HFFc6 (cell line): ENCODE results near the gene FCHO1. TPM values are rescaled to one million over a fixed set of nuclear protein-coding genes. Genes with fewer than 3 reads are reported as not detected.

ENCODE experiments used
- DNase-seq: peaks from one replicate; pipeline ENCODE4 v3.0.0-alpha.2; 2018
- H3K27ac Mint-ChIP-seq: 2 replicates; pipeline ENCODE4 v1.8.0; 2020; ENCODE audit warnings: mild to moderate bottlenecking, mixed read lengths
- H3K27me3 Mint-ChIP-seq: 2 replicates; pipeline ENCODE4 v1.8.0; 2021; ENCODE audit warnings: mild to moderate bottlenecking, moderate library complexity, mixed read lengths; ENCODE audit not compliant: insufficient read depth
- H3K36me3 Mint-ChIP-seq: 2 replicates; pipeline ENCODE4 v1.8.0; 2021; ENCODE audit warnings: low read depth, mixed read lengths
- H3K4me1 Mint-ChIP-seq: 2 replicates; pipeline ENCODE4 v1.8.0; 2020; ENCODE audit warnings: low read depth, mixed read lengths
- H3K4me3 Mint-ChIP-seq: 2 replicates; pipeline ENCODE4 v1.8.0; 2020; ENCODE audit warnings: mild to moderate bottlenecking, moderate library complexity, mixed read lengths
- H3K9me3 Mint-ChIP-seq: 2 replicates; pipeline ENCODE4 v1.8.0; 2020; ENCODE audit warnings: mild to moderate bottlenecking, mixed read lengths
- total RNA-seq, 6 experiments: library from RNA; stranded (reverse); fragmentation: NEBNext Ultra II Directional; extraction: Animal tissue kit (Norgen Biotek cat#: 25700); gene quantifications; 2 replicates in 1 of 6; 3 replicates in 5 of 6; pipeline ENCODE4 v1.2.3, GENCODE V29; 2021
- TF ChIP-seq, protein P1 (sequence below): fragments of 200-600 bp; sonication (generic); IDR thresholded peaks from 2 replicates; pipeline ENCODE4 v1.5.0; 2021; ENCODE audit warnings: antibody characterized with exemption, mild to moderate bottlenecking

The FCHO1 gene
- total RNA-seq, 6 experiments from 2014 or later: 0.31 to 1.1 (median 0.40) TPM

DNA sequence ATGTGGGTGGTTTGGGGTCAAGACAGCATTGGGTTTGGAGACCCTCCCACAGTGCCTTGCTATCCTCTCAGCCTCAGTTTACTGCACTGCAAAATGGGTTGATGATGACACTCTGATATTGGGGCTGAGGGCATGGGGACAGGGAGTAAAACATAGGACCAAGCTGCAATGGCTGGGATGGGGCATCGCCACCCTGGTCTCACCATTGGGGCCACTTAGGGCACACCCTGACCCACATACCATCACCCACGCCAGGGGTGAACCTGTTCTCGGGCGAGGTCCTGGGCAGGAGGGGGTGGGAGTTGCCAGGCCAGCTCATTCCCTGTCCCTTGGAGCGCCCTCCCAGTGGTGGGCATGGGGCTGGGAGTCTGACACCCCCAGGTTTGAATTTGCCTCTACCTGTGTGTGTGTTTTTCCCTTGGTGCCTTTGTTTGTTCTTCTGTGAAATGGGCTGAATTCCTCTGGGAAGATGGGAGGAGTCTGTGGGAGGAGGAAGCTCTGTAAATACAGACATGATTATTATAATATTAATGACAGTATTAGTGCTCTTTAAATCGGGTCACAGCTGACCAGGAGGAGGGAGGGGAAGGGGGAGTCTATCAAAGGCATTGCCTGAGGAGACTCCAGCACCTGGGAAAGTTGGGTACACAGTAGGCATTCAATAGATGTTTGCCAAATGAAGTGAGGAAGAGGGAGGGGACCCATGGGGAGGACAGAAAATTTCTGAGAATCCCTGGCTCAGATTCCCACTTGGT is 2.2 kb upstream of the FCHO1 start:
- TF ChIP-seq, protein P1, sequence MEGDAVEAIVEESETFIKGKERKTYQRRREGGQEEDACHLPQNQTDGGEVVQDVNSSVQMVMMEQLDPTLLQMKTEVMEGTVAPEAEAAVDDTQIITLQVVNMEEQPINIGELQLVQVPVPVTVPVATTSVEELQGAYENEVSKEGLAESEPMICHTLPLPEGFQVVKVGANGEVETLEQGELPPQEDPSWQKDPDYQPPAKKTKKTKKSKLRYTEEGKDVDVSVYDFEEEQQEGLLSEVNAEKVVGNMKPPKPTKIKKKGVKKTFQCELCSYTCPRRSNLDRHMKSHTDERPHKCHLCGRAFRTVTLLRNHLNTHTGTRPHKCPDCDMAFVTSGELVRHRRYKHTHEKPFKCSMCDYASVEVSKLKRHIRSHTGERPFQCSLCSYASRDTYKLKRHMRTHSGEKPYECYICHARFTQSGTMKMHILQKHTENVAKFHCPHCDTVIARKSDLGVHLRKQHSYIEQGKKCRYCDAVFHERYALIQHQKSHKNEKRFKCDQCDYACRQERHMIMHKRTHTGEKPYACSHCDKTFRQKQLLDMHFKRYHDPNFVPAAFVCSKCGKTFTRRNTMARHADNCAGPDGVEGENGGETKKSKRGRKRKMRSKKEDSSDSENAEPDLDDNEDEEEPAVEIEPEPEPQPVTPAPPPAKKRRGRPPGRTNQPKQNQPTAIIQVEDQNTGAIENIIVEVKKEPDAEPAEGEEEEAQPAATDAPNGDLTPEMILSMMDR: no peak
- no peaks in the 10 kb centered on the region; the same call in 1 of the 2 replicates for H3K27me3 Mint-ChIP-seq
- no peaks in the 10 kb centered on the region for H3K4me1 Mint-ChIP-seq
- no peak overlapping the region for H3K27ac Mint-ChIP-seq
- no peaks in the 10 kb centered on the region for H3K9me3 Mint-ChIP-seq
- H3K4me3 Mint-ChIP-seq: no peak overlapping the region
- no peaks in the 10 kb centered on the region for H3K36me3 Mint-ChIP-seq
- DNase-seq: no peak

DNA sequence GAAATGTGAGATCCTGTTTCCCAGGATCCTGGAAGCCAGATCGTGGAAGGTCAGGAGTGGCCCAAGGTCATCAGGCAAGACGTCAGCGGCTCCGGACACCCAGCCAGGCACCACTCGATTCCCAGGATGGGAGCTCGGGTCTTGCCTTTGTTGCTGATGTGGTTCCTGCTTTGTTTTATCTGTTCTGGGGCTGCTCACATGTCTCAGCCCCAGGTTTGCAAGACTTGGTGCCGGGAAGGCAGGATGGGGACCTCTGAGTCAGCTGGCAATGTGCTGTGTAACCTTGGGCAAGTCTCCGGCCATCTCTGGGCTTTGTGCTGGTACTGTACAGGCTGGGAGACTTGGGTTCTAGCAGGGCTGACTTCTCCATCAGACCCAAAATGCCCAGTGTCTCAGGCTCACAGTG is 1.4 kb upstream of the FCHO1 start:
- no peak overlapping the region for H3K27ac Mint-ChIP-seq
- TF ChIP-seq, protein P1: no peak
- DNase-seq: no peak
- H3K36me3 Mint-ChIP-seq: no peaks in the 10 kb centered on the region
- H3K4me3 Mint-ChIP-seq: no peak overlapping the region
- peaks cover 3% of the 10 kb centered on the region; the same call in 1 of the 2 replicates for H3K27me3 Mint-ChIP-seq
- H3K9me3 Mint-ChIP-seq: no peaks in the 10 kb centered on the region
- no peaks in the 10 kb centered on the region for H3K4me1 Mint-ChIP-seq

GRCh38 chr19:17751912-17752273 is 616 bp downstream of the FCHO1 start:
- Mint-ChIP-seq H3K27ac (no peak overlapping the region), H3K4me3 (no peak overlapping the region), H3K4me1 (no peaks in the 10 kb centered on the region), H3K27me3 (peaks cover 8% of the 10 kb centered on the region), H3K9me3 (no peaks in the 10 kb centered on the region), H3K36me3 (no peaks in the 10 kb centered on the region)
- DNase-seq: no peak
- TF ChIP-seq, protein P1: no peak

- Mint-ChIP-seq H3K4me3 (no peak overlapping the region), H3K4me1 (peaks cover 6% of the 10 kb centered on the region), H3K36me3 (no peaks in the 10 kb centered on the region), H3K27ac (no peak overlapping the region), H3K9me3 (no peaks in the 10 kb centered on the region), H3K27me3 (peaks cover 11% of the 10 kb centered on the region)
- DNase-seq: no peak
- TF ChIP-seq, protein P1: no peak
Observed at GRCh38 chr19:17752865-17753639, 1.8 kb downstream of the FCHO1 start.

DNA sequence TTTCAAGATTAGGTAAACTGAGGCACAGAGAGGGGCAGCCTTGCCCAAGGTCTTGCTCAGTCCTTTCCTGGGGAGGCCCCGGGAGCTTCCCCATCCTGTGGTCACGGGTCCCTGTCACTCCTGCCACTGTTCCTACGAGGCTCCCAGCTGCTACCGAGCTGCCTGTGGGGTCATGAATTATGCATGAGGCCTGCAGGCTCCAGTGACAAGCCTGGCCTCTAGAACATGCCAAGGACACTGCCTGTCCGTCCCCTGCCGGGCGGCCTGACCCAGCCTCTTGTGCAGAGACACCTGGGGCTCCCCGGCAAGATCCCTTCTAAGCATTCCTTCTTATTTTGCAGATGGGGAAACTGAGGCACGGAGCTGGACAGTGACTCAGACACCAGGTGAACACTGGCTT is 2.7 kb downstream of the FCHO1 start:
- TF ChIP-seq, protein P1: no peak
- no peak overlapping the region for H3K27ac Mint-ChIP-seq
- no peaks in the 10 kb centered on the region for H3K36me3 Mint-ChIP-seq
- no peaks in the 10 kb centered on the region for H3K9me3 Mint-ChIP-seq
- no peak for DNase-seq
- H3K4me3 Mint-ChIP-seq: no peak overlapping the region
- peaks cover 12% of the 10 kb centered on the region for H3K27me3 Mint-ChIP-seq
- H3K4me1 Mint-ChIP-seq: peaks cover 6% of the 10 kb centered on the region
